GM12878 (cell line): Measurements from ENCODE around the gene VAV2. TPM values are rescaled to one million over a fixed set of nuclear protein-coding genes. Genes with fewer than 3 reads are reported as not detected.

ENCODE experiments used
- ATAC-seq: fragments of 200-7000 bp; cut with Tn5 transposase; 3 replicates; pipeline ENCODE4 v1.9.1; 2020; ENCODE audit warnings: mild to moderate bottlenecking, moderate library complexity
- BruUV-seq: library from RNA; stranded (reverse); fragments of 400-500 nt; replicated peaks from 2 replicates; lab custom pipeline; 2021; lab: Mats Ljungman, UMichigan
- CTCF ChIA-PET: fragments of 300-600 bp; sonication (Branson Sonifier 250); formaldehyde crosslinking; extraction: SDS; loops from one replicate; lab custom pipeline; 2021; ENCODE audit warnings: inconsistent platforms; lab: Yijun Ruan, JAX
- POLR2A ChIA-PET: fragments of 350-600 bp; formaldehyde crosslinking; extraction: SDS; loops from one replicate; lab custom pipeline; 2021; ENCODE audit warnings: inconsistent platforms; lab: Charles Lee
- RAD21 ChIA-PET: fragments of 300-600 bp; sonication (Branson Sonifier 250); formaldehyde crosslinking; loops from one replicate; lab custom pipeline; 2023; ENCODE audit warnings: antibody characterized with exemption; ENCODE audit not compliant: unreplicated experiment; lab: Charles Lee
- SMC1A ChIA-PET: fragments of 300-600 bp; sonication (Branson Sonifier 250); formaldehyde crosslinking; loops from one replicate; lab custom pipeline; 2023; ENCODE audit not compliant: unreplicated experiment, uncharacterized antibody; lab: Charles Lee
- DNase-seq: peaks from one replicate; pipeline ENCODE4 v3.0.0-alpha.2; 2011; ENCODE audit warnings: low read depth, low spot score
- FAIRE-seq: peaks from 3 replicates; lab custom pipeline; 2011; peaks lifted over from hg19 to GRCh38; lab: Jason Lieb, UNC
- H2AFZ ChIP-seq: 2 replicates; pipeline ENCODE4 v1.6.0; 2011; ENCODE audit warnings: low read depth, low read length, control low read depth; ENCODE audit not compliant: control insufficient read depth
- H3K27ac ChIP-seq: 2 replicates; pipeline ENCODE4 v1.5.1; 2011; ENCODE audit warnings: control low read depth; ENCODE audit not compliant: control insufficient read depth, insufficient read depth
- H3K27me3 ChIP-seq, 2 experiments: replicated peaks in 1 of 2; 2 replicates each; pipeline versions ENCODE4 v1.6.0 to v1.6.1; 2011; ENCODE audit warnings: low read length in 1 of 2; ENCODE audit not compliant: control insufficient read depth in 2 of 2, insufficient read depth in 2 of 2
- H3K36me3 ChIP-seq, 2 experiments: 2 replicates each; pipeline ENCODE4 v1.5.1; 2011; ENCODE audit warnings: low read length in 1 of 2; ENCODE audit not compliant: control insufficient read depth in 2 of 2, insufficient read depth in 2 of 2
- H3K4me1 ChIP-seq: 2 replicates; pipeline ENCODE4 v1.6.1; 2011; ENCODE audit warnings: mild to moderate bottlenecking, low read length, moderate library complexity, mixed read lengths; ENCODE audit not compliant: control insufficient read depth, insufficient read depth
- H3K4me2 ChIP-seq: 2 replicates; pipeline ENCODE4 v1.6.0; 2011; ENCODE audit warnings: control low read depth; ENCODE audit not compliant: control insufficient read depth, insufficient read depth
- H3K4me3 ChIP-seq: fragments of 200-600 bp; sonication (generic); 2 replicates; pipeline ENCODE4 v1.5.1; 2016
- H3K79me2 ChIP-seq: 2 replicates; pipeline ENCODE4 v1.6.0; 2011; ENCODE audit warnings: low read length; ENCODE audit not compliant: control insufficient read depth, insufficient read depth
- H3K9ac ChIP-seq: 2 replicates; pipeline ENCODE4 v1.8.0; 2011; ENCODE audit warnings: low read length, control low read depth, mixed read lengths; ENCODE audit not compliant: control insufficient read depth, insufficient read depth
- H3K9me3 ChIP-seq: replicated peaks from 3 replicates; pipeline ENCODE4 v1.5.1; 2011; ENCODE audit warnings: mild to moderate bottlenecking, low read length; ENCODE audit not compliant: control insufficient read depth, insufficient read depth
- H4K20me1 ChIP-seq: 2 replicates; pipeline ENCODE4 v1.6.0; 2011; ENCODE audit not compliant: control insufficient read depth, insufficient read depth
- BACH1 ChIP-seq: fragments of 450-650 bp; IDR thresholded peaks from 2 replicates; pipeline ENCODE4 v1.6.1; 2017; ENCODE audit warnings: mild to moderate bottlenecking, borderline replicate concordance
- BMI1 ChIP-seq: fragments of 450-650 bp; IDR thresholded peaks from 2 replicates; pipeline ENCODE4 v1.6.1; 2016; ENCODE audit warnings: mild to moderate bottlenecking, moderate library complexity, borderline replicate concordance
- CHD1 ChIP-seq: IDR thresholded peaks from 2 replicates; pipeline ENCODE4 v1.6.1; 2012; ENCODE audit warnings: low read depth, low read length, improper control_type of control experiment
- CREM ChIP-seq: IDR thresholded peaks from 2 replicates; pipeline ENCODE4 v1.6.1; 2014; ENCODE audit warnings: antibody characterized with exemption, low read depth
- DPF2 ChIP-seq: fragments of 450-650 bp; IDR thresholded peaks from 2 replicates; pipeline ENCODE4 v1.6.1; 2017; ENCODE audit warnings: mild to moderate bottlenecking
- ESRRA ChIP-seq: IDR thresholded peaks from 2 replicates; pipeline ENCODE4 v1.6.1; 2012; ENCODE audit warnings: mild to moderate bottlenecking, low read length, improper control_type of control experiment
- IKZF1 ChIP-seq: fragments of 450-650 bp; conservative IDR thresholded peaks from 2 replicates; pipeline ENCODE4 v1.6.1; 2017; ENCODE audit warnings: antibody characterized with exemption, mild to moderate bottlenecking
- KLF5 ChIP-seq: fragments of 450-650 bp; IDR thresholded peaks from 2 replicates; pipeline ENCODE4 v1.6.1; 2014; ENCODE audit warnings: mild to moderate bottlenecking; ENCODE audit not compliant: partially characterized antibody
- MLLT1 ChIP-seq: fragments of 450-650 bp; IDR thresholded peaks from 2 replicates; pipeline ENCODE4 v1.6.1; 2016; ENCODE audit warnings: mild to moderate bottlenecking
- MYB ChIP-seq: fragments of 150-350 bp; IDR thresholded peaks from 2 replicates; pipeline ENCODE4 v1.6.1; 2014; ENCODE audit warnings: mild to moderate bottlenecking, low read depth, low read length, borderline replicate concordance
- NRF1 ChIP-seq: conservative IDR thresholded peaks from 2 replicates; pipeline ENCODE4 v1.6.1; 2011; ENCODE audit warnings: mild to moderate bottlenecking, low read depth, low read length, improper control_type of control experiment
- POLR2A ChIP-seq: IDR thresholded peaks from 2 replicates; pipeline ENCODE4 v1.6.1; 2011; ENCODE audit warnings: low read depth, mild to moderate bottlenecking, low read length
- POLR2AphosphoS5 ChIP-seq: IDR thresholded peaks from 2 replicates; pipeline ENCODE4 v1.6.1; 2011; ENCODE audit warnings: mild to moderate bottlenecking, low read length, inconsistent platforms
- SKIL ChIP-seq: fragments of 450-650 bp; IDR thresholded peaks from 2 replicates; pipeline ENCODE4 v1.6.1; 2017; ENCODE audit warnings: mild to moderate bottlenecking, low read depth, inconsistent platforms; ENCODE audit not compliant: poor library complexity, severe bottlenecking
- SREBF2 ChIP-seq: IDR thresholded peaks from 2 replicates; pipeline ENCODE4 v1.6.1; 2012; ENCODE audit warnings: mild to moderate bottlenecking, low read length
- TAF1 ChIP-seq: IDR thresholded peaks from 2 replicates; pipeline ENCODE4 v1.6.1; 2011; ENCODE audit warnings: mild to moderate bottlenecking, low read depth, low read length, borderline replicate concordance
- WRNIP1 ChIP-seq: IDR thresholded peaks from 2 replicates; pipeline ENCODE4 v1.6.1; 2011; ENCODE audit warnings: low read depth, low read length, improper control_type of control experiment, borderline replicate concordance
- WGBS: methylation state at CpG from one replicate; pipeline ENCODE4 v1.1.6; 2016; ENCODE audit warnings: low lambda C conversion rate; ENCODE audit not compliant: insufficient replicate concordance, insufficient coverage; ENCODE audit errors: missing lambda C conversion rate; 5-methylcytosine and 5-hydroxymethylcytosine counted together
- in situ Hi-C: fragments of 300-500 bp; cut with MboI; formaldehyde crosslinking; loops from 9 replicates; pipeline ENCODE4 v1.14.3; 2018; ENCODE audit warnings: mixed read lengths
- intact Hi-C: fragments of 100-400 bp; cut with micrococcal nuclease; formaldehyde crosslinking; loops from one replicate; pipeline ENCODE4 v1.14.2; 2022; ENCODE audit not compliant: unreplicated experiment
- polyA plus RNA-seq, 11 experiments: library from polyadenylated mRNA; depleted of rRNA in 4 of 11; unstranded in 6 of 11; stranded (reverse) in 5 of 11; fragments of >200 nt; fragmentation: Nextera tagmentation in 4 of 11; fragmentation: Illumina TruSeq in 1 of 11; extraction: Ambion mirVana in 4 of 11; extraction: Trizol in 1 of 11; gene quantifications; 1 replicate in 1 of 11; 2 replicates in 10 of 11; pipeline versions ENCODE4 v1.2.1 to v1.2.3, GENCODE V29; 2011 to 2016; ENCODE audit warnings: inconsistent platforms in 2 of 11, missing spikeins in 2 of 11, low read depth in 1 of 11
- total RNA-seq, 4 experiments: library from RNA; depleted of rRNA in 3 of 4; stranded (reverse); fragments of >200 nt in 3 of 4; fragmentation: Illumina TruSeq in 1 of 4; extraction: Trizol in 1 of 4; gene quantifications; 2 replicates each; pipeline versions ENCODE4 v1.2.1 to v1.2.3, GENCODE V29; 2013 to 2021
- TF ChIP-seq, protein P1 (sequence below): fragments of 450-650 bp; IDR thresholded peaks from 2 replicates; pipeline ENCODE4 v1.6.1; 2016; ENCODE audit warnings: mild to moderate bottlenecking
- TF ChIP-seq, protein P2 (sequence below): IDR thresholded peaks from 2 replicates; pipeline ENCODE4 v1.6.1; 2011; ENCODE audit warnings: low read depth, mild to moderate bottlenecking, low read length, moderate library complexity, borderline replicate concordance; ENCODE audit errors: extremely low read depth

Gene VAV2
- total and polyA plus RNA-seq, 10 of the 15 experiments (the other 5 are each of a cell fraction or from before 2014, with no cell fraction given): 0.13 to 43.9 (median 16.9) TPM

GRCh38 chr9:133950192-133950591, 41.9 kb downstream of the VAV2 start (continued):
- TF ChIP-seq MLLT1: no peak
- no peak for TF ChIP-seq NRF1
- TF ChIP-seq POLR2A: no peak
- no peak for TF ChIP-seq SKIL
- no peak for TF ChIP-seq SREBF2
- TF ChIP-seq BMI1: no peak
- no peak for TF ChIP-seq CHD1
- TF ChIP-seq WRNIP1: no peak
- no peak for TF ChIP-seq IKZF1
- no peak for TF ChIP-seq DPF2

GRCh38 chr9:133949486-133950061, 42.5 kb downstream of the VAV2 start:
- peaks cover 0 to 13% of the 10 kb centered on the region in 2 experiments; a peak in 2 of 4 replicates for H3K36me3 ChIP-seq
- CTCF ChIA-PET: interaction anchor here (1.3 to 2.5 kb wide), 2 partner anchors 44 to 46 kb away, joined by 3 to 6 read pairs; no protein-coding TSS in a partner anchor
- no peak overlapping the region for H3K4me3 ChIP-seq
- in situ Hi-C loops: no loop called here
- SMC1A ChIA-PET: no interaction called here
- FAIRE-seq (no peak), ATAC-seq (no peak), DNase-seq (no peak)
- intact Hi-C loops: no loop called here
- POLR2A ChIA-PET: interaction anchor here (3.1 kb wide), 1 partner anchor 12 kb away, joined by 8 read pairs; no protein-coding TSS in a partner anchor
- H3K27ac ChIP-seq: no peak overlapping the region
- no peaks in the 10 kb centered on the region for H3K27me3 ChIP-seq
- H3K9me3 ChIP-seq: no peaks in the 10 kb centered on the region
- no peak overlapping the region for H3K9ac ChIP-seq
- no TSS peak for BruUV-seq
- H4K20me1 ChIP-seq: no peaks in the 10 kb centered on the region
- RAD21 ChIA-PET: no interaction called here
- no peak overlapping the region for H3K4me2 ChIP-seq
- H3K4me1 ChIP-seq: peaks cover 44% of the 10 kb centered on the region
- H2AFZ ChIP-seq: no peak overlapping the region
- WGBS: 97% methylated on average over 14 of the region's 14 CpGs
- peaks cover 84% of the 10 kb centered on the region for H3K79me2 ChIP-seq
- TF ChIP-seq MYB (no peak), ESRRA (no peak), POLR2AphosphoS5 (no peak), KLF5 (no peak), TAF1 (no peak), BACH1 (no peak), CREM (no peak)
- TF ChIP-seq, protein P1, sequence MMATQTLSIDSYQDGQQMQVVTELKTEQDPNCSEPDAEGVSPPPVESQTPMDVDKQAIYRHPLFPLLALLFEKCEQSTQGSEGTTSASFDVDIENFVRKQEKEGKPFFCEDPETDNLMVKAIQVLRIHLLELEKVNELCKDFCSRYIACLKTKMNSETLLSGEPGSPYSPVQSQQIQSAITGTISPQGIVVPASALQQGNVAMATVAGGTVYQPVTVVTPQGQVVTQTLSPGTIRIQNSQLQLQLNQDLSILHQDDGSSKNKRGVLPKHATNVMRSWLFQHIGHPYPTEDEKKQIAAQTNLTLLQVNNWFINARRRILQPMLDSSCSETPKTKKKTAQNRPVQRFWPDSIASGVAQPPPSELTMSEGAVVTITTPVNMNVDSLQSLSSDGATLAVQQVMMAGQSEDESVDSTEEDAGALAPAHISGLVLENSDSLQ: no peak
- TF ChIP-seq, protein P2, sequence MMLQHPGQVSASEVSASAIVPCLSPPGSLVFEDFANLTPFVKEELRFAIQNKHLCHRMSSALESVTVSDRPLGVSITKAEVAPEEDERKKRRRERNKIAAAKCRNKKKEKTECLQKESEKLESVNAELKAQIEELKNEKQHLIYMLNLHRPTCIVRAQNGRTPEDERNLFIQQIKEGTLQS: no peak
